CD4-positive, alpha-beta T cell treated with Interleukin-21 for 1 hour (primary cell): ENCODE measurements around the gene AAGAB.
"Not testable (repeated sequence)": the region's sequence is repeated elsewhere in the genome, so short reads cannot be mapped to it uniquely, and the experiment has no call there.

Experiments
- DNase-seq: peaks from one replicate; pipeline ENCODE4 v3.0.0-alpha.2; 2020

AAGAB gene, protein sequence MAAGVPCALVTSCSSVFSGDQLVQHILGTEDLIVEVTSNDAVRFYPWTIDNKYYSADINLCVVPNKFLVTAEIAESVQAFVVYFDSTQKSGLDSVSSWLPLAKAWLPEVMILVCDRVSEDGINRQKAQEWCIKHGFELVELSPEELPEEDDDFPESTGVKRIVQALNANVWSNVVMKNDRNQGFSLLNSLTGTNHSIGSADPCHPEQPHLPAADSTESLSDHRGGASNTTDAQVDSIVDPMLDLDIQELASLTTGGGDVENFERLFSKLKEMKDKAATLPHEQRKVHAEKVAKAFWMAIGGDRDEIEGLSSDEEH

DNA sequence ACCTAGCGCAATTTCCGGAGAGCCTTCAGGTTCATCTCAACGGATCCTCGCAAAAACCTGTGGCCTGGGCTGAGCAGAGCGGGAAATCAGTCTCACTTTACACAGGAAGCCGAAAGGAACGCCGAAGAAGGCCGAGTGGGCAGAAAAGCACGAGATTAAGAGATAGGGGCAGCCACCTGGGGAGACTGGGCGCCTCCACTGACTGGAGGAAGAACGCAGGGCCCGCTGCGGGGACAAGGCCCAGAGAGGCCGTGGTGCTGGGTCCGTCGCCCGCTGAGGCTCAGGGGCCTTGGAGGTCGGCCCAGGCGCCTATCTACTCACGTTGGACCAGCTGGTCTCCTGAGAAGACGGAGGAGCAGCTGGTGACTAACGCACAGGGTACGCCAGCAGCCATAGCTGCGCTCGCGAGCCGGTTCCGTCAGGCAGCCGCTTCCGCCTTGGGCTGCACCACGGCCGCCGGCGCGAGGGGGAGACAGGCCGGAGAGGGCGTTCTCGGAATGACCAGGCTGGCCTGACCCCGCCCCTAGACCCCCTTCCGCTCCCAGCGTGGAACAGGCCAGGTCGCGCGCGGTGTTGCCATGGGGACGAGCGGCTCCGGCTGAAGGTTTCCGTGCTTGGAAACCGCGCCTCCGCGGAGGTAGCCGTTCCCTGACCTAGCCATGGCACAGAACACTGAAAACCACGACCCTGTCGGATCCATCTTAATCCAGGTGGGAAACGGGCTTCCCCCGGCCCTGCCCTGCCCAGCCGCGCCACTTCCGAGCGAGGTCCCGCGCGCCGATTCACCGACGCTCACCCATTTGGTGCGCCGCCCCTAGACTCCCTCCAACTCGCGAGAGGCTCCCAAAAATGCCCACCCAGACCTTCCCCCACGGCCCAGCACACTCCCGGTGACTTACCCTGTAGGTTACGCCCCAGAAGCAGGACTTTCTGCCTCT is at the start of gene AAGAB, which contains the start of gene IQCH:
Gene AAGAB, minus strand, starts transcription at position 424 of the 938 bp plus-strand sequence. Its CDS starts 30 bp downstream, at position 394.
Gene IQCH, plus strand, starts transcription at position 549 of the 938 bp plus-strand sequence. Its CDS starts 111 bp downstream, at position 660.
- DNase-seq: peak; percentile 97

DNA sequence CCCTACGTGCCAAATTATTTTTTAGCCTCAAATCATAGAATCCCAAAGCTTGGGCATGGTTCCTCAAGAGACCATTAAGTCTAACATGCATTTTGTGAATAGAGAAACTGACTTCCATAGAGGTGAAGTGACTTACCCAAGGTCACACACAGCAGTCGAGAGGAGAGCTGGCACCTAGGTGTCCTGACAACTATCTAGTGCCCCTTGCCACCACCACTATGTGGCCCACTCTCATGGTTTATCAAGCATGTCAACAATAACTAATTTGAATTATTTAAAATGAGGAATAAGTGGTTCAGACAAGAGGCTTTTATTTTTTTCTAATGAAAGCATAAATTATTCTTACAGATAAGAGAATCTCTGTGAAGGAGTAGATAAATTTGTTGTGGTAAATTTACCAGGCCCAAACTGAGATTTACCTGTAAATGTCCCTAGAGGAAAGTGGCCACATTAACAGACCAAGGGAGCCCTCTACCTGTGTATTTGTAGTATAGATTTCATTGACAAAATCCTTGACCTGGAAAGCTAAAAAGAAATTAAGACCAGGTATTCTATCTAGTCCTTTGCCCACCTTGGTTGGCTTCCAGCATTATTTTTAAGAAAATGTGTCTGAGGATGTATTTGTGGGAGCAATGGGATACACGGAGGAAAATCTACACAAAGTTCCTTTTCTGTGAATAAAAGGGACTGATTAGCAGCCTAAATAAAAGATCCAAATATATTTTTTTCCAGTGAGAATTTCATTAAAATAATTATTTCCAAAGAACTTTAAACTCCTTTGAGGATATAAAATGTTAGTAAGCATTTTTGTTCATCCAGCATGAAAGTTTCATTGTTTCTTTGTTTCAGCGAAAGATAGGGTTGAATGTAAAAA is 49.3 kb upstream of the AAGAB start:
- peak; percentile 67 for DNase-seq

DNA sequence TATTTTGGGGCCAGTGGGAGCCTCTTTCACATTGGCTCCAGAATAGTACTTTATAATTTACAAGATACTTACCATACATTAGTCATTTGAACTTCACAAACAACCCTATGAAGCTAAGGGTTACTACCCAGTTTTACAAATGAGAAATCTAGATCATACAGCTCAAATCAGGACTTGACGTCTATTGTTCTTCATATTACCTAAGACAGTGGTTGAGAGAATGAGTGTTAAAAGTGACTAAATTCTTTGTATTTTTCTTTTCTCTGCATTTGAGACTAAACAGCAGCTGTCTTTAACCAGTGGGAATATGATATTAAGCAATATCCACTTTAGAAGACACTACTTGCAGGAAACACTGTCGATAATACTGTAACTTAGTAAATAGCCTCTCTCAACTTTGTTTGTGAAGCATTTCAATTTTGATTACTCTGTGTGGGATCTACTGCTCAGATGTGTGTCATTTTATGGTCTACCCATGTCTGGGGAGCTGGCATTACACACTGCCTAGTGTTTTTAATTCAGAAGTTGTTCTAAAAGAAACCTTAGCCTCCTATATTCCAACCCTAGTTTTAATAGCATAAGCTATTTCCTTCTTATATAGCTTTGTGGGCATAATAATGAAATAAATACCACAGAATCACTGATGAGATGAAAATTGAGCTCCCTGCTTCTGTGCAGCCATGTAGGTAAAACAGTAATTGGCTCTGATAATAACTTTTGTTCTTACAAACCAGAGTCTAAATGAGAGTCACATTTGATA is 46.0 kb upstream of the AAGAB start:
- no peak for DNase-seq

DNA sequence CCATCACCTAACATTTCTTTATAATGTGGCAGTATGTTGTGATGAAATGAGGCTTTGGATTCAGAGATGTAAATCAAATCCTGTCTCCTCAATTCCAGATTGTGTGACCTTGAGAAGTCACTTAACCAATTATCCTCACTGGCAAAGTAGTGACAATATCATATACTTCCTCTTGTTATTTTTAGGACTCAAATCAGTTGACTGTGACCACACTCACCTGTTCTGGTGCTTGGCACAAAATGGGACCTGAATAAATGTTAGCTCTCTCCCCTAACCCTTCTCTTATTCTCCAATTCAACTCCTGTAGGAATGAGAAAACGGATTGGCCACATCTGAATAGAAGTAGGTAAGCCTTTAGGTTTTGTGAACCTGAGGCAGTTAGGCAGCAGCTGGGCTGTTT is 42.2 kb upstream of the AAGAB start:
- no peak for DNase-seq

DNA sequence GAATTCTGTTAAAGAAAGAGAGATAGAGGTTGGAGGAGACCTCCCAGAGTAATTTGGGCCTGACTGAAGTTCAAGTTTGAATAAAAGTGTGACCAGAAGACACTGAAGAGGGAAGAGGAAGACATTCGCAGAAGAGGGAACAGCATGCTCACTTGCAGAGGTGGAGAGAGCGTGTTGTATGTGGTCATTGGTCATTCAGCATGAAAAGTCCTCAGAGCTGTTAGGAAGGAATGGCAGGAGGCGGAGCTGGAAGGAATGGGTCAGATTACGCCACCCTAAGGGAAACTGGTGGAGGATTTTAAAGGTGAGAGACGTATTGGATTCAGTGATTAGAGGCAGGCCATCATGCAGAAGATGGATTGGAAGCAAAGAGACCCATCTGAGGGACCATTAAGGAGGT is 41.7 kb upstream of the AAGAB start:
- no peak for DNase-seq

DNA sequence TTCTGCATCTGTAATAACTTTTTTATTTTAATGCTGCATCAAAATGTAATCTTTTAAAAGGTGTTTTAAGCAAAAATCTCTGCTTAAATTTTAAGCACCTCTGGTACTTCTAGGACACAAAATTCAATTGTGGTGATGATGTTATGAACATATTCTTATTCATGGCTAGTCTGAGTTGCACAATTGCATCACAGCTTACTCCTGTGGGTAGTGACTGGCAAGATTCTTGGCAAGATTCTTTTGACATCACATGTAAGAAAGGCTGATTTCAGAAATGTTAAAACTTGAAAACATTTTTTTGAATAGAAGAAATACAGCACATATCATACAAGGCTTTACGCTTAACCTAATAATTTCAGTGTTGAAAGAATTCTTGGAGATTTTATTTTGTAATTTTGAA is 35.9 kb upstream of the AAGAB start:
- no peak for DNase-seq

DNA sequence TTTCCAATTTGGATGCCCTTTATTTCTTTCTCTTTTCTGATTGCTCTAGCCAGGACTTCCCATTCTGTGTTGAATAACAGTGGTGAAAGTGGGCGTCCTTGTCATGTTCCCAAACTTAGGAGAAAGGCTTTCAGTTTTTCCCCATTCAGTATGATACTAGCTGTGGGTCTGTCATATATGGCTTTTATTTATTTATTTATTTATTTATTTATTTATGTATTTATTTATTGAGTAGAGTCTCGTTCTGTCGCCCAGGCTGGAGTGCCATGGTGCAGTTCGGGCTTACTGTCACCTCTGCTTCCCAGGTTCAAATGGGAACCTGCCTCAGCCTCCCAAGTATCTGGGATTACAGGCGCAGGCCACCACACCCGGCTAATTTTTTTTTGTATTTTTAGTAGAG is 31.9 kb upstream of the AAGAB start:
- not testable (repeated sequence) for DNase-seq

DNA sequence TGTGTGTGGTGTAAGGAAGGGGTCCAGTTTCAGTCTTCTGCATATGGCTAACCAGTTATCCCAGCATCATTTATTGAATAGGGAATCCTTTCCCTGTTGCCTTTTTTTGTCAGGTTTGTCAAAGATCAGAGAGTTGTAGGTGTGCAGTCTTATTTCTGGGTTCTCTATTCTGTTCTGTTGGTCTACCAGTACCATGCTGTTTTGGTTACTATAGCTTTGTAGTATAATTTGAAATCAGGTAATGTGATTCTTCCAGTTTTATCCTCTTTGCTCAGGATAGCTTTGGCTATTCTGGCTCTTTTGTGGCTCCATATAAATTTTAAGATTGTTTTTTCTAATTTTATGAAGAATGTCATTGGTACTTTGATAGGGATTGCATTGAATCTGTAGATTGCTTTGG is 31.2 kb upstream of the AAGAB start:
- DNase-seq: not testable (repeated sequence)

DNA sequence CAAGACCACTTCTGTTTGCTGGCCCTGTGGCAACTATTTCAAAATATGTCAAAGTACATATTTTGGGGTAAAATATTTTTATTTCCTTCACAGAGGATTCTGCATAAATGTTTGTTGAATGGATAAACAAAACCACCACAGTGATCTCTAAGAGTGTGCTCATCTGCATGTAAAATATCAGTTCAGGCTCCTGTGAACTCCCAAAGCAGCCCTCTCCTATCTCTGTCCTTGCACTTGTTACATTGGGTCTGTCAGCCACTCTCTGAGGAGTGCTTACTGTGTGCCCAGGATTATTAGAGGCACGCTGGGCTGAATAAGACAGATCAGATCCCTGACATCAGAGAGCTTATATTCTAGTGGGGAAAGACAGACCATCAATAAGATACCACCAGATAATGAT is 27.3 kb upstream of the AAGAB start:
- DNase-seq: no peak

DNA sequence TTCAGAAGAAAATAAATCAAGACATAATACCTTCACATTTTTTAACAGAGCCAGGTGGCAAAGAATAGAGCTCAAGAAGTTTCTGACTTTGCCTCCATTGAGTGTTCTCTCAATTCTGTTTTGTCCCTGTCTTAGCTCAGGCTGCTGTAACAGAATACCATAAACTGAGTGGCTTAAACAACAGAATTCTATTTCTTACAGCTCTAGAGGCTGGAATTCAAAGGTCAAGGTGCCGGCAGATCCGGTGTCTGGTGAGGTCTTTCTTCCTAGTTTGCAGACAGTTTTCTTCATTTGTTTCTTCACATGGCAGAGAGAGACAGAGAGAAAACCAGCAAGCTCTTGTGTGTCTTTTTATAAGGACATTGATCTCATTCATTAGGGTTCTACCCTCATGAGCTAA is 25.8 kb upstream of the AAGAB start:
- no peak for DNase-seq

DNA sequence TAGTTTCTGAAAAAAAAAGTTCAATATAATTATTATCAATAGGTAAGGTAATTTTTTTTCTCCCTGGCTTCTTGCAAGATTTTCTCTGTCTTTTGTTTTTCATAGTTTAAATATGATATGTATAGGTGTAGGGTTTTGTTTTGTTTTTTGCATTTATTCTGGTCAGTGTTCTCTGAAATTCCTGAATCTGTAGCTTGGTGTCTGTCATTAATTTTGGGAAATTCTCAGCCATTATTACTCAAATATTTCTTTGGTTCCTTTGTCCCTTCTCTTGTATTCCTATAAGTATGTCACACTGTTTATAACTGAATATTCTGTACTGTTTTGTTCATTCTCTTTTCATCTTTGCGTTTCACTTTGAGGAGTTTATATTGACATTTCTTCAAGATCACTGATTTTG is 22.2 kb upstream of the AAGAB start:
- no peak for DNase-seq

DNA sequence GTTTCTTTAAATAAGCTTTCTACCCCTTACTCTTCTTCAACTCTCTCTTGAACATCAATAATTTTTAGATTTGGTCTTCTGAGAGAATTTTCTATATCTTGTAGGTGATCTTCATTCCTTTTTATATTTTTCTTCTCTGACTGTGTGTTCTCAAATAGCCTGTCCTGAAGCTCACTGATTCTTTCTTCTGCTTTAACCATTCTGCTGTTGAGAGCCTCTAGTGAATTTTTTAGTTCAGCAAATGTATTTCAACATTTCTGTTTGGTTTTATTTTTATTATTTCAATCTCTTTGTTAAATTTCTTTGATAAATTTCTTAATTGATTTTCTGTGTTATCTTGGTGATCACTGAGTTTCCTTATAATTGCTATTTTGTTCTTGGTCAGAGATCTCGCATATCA is 19.8 kb upstream of the AAGAB start:
- DNase-seq: no peak

DNA sequence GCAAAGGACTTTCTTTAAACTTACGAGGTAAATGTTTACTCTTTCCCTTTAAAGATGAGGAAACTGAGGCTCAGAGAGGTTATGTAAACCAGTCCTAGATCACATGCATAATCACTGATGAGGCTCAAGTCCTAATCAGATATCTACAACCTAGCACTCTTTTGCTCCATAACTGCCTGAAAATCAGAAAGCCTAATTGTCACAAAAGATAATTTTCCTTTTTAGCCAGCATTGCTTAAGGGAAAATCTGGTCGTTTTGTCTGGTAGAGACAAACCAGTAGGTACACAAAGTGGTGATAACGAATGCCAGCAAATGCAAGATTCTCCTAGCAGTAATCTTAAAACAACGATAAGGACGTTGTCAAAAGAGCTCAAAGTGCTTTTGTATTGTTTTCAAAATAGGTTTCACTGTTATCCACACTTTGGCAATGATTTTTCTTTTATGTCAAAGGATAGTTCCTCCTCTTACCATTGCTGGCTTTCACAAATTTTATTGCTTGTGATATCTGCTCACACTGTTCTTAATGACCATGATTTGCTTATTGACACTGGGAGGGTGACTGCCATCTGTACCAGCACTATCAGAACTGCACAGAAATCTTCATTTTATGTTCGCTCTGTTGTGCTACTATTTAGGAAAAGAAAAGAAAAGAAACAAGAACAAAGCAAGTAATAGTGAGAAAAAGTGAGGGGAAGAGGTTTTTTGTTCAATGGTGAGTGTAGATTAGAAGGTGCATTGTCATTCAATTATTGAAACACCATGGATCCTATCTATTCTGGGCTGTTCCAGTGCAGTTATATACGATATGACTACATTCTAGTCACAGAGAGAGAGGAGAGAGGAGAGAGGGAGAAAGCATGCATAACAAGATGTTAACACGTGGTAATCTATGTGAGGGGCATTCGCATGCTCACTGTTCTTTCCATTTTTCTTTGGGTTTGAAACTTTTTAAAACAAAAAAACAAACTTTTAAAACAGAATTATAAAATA is 13.8 kb upstream of the AAGAB start:
- DNase-seq: no peak

DNA sequence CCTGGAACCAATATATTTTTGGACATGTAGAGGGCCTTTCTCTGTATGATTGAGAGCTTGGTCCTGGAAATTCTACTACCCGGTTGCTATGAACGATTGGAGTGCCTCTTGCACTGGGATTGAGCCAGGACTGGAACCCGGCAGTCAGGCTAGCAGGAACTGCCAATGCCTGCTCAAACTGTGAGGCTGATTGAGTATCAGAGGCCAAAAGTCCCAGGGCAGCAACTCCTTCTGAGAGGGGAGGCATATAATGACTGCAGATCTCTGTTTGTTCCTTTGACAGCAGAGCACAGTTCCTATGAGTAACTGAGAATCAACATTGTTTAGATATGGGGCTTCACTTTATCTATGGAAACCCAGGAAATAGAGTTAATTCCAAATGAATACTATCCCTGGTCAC is 13.0 kb upstream of the AAGAB start:
- no peak for DNase-seq

DNA sequence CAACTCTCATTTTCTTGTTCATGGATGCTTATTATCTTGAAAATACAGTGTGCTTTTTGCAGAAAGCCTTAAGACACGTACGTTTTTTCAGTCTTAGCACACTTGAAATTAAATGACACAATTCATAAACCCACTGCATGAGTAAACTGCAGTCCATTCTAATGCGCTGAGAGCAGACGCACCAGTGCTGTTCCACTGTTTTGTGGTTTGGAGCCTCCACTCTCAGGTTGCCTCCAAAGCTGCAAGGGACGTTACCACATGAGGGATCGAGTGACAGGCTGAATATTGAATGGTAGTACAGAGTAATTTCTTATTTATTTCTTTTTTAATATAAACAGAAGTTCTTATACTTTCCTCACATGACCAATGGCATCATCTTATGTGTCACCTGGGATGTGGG is 12.4 kb upstream of the AAGAB start:
- DNase-seq: no peak

DNA sequence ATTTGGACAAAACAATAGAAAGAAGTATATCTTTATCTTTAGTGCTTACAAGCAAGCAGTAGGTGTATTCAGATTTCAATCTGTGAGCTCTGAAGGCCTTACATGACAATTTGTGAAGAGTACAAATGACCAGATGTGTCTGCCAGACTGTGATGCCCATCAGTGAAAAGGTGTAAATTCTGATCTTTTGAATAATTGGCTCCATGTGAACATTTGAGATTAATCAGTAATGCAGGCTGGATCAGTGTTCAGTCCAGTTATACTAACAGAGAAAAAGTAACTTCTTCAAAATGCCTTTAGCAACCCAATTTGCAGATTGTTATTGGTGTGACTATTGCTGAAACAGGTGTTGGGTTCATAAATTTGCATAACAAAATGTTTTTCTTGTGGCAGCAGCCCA is 5.3 kb upstream of the AAGAB start:
- no peak for DNase-seq

DNA sequence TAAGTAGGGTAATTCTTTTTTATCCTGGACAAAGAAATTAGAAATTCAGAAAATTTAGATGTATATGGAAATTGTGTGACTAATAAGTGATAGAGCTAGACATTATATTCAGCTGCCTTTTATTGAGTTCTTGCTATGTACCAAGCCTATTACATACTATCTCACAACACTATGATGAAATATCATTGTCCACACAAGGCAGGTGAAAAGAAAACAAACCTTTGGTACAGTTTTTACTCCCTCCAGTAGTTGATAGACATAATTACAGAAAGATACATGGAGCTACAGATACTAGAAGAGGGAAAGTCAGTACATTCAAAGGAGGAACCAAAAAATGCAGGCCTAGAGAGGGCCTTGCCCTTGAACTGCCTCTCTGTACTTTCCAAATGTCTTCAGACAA is 4.9 kb upstream of the AAGAB start:
- DNase-seq: no peak

DNA sequence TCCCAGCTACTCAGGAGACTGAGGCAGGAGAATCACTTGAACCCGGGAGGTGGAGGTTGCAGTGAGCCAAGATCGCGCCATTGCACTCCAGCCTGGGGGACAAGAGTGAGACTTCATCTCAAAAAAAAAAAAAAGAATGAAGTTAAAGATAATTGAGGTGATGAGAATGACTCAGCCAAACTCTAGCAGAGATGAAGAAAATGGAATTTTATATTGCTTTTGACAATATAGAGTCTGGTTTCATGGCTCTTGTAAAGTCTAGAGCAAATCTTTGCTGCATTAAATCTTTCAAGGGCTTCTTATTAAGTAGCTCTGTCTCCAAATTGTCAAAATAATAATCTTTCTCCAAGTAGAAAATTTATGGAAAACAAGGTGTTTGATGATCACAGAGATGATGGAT is 4.0 kb upstream of the AAGAB start:
- not testable (repeated sequence) for DNase-seq

DNA sequence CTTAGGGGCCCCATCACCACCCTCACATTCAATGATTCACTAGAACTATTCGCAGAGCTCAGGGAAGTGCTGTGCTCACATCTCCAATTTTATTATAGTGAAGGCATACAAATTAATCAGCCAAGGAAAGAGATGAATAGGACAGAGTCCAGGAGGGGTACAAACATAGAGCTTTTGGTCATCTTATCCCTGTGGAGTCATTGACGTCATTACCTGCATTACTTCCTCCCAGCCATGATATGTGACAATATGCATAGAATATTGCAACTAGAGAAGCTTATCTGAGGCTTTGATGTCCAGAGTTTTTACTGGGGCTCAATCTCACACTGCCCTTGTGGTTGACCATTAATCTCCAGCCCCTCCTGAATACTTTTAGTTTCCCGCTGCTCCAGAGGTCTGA is 1.6 kb upstream of the AAGAB start:
- DNase-seq: no peak

DNA sequence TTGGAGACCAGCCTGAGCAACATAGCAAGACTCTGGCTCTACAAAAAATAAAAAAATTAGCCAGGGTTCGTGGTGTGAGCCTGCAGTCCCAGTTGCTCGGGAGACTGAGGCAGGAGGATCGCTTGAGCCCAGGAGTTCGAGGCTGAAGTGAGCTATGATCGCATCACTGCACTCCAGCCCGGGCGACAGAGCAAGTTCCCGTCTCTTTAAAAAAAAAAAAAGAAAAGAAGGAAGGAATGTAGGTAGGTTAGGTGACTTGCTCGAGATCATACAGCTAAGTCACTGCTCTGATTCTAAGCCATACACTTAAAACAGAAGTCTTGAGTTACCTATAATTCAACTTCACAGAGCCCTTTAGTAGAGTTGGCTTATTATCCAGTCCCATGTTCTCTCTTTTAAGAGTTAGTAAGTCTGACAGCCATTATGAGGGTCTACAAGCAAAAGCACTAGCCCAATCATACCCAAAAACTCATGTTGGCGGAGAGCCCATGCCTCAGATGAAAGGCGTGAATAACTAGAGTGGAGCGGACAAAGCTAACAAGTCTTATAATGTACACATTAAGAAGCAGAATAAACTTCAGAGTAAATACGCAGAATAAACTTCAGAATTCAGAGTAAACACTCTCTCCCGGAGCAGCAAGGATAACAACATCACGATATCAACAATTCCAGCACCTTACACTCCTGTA is 768 bp downstream of the AAGAB start:
- no peak for DNase-seq
